ENCODE results near the gene KCTD3.

Gene KCTD3

GRCh38 chr1:215543191-215543606, 23.9 kb upstream of the KCTD3 start:
- TF ChIP-seq CTCF (conservative IDR thresholded peaks at IDR 0.05) (no peak), ZFX (IDR thresholded peaks at IDR 0.05) (no peak)
- H3K27ac ChIP-seq = no peak overlapping the region

- TF ChIP-seq CTCF (conservative IDR thresholded peaks at IDR 0.05) (no peak), ZFX (IDR thresholded peaks at IDR 0.05) (no peak)
- H3K27ac ChIP-seq = no peak overlapping the region
These were observed 23.3 kb upstream of the KCTD3 start for GRCh38 chr1:215543806-215544205.

- H3K27ac ChIP-seq = no peak overlapping the region
- no peak for TF ChIP-seq ZFX (IDR thresholded peaks at IDR 0.05)
- TF ChIP-seq CTCF (conservative IDR thresholded peaks at IDR 0.05) = no peak
These were observed 22.5 kb upstream of the KCTD3 start for GRCh38 chr1:215544566-215544965.

GRCh38 chr1:215545096-215545495, 22.0 kb upstream of the KCTD3 start:
- no peak overlapping the region for H3K27ac ChIP-seq
- TF ChIP-seq ZFX (IDR thresholded peaks at IDR 0.05) (no peak), CTCF (conservative IDR thresholded peaks at IDR 0.05) (no peak)

GRCh38 chr1:215547011-215547410, 20.1 kb upstream of the KCTD3 start:
- no peak for TF ChIP-seq CTCF (conservative IDR thresholded peaks at IDR 0.05)
- TF ChIP-seq ZFX (IDR thresholded peaks at IDR 0.05) = no peak
- no peak overlapping the region for H3K27ac ChIP-seq

GRCh38 chr1:215551806-215552205, 15.3 kb upstream of the KCTD3 start:
- no peak overlapping the region for H3K27ac ChIP-seq
- TF ChIP-seq CTCF (conservative IDR thresholded peaks at IDR 0.05) (no peak), ZFX (IDR thresholded peaks at IDR 0.05) (no peak)

- TF ChIP-seq CTCF (conservative IDR thresholded peaks at IDR 0.05) (no peak), ZFX (IDR thresholded peaks at IDR 0.05) (no peak)
- no peak overlapping the region for H3K27ac ChIP-seq
These were observed 12.2 kb upstream of the KCTD3 start for GRCh38 chr1:215554865-215555264.

Data from C4-2B (cell line).